ENCODE data around the gene SOX6. TPM values are rescaled to one million over a fixed set of nuclear protein-coding genes. Genes with fewer than 3 reads are reported as not detected.

Gene SOX6
- total and polyA plus RNA-seq, 2 experiments from 2014 or later = 0.03 to 0.66 TPM

DNA sequence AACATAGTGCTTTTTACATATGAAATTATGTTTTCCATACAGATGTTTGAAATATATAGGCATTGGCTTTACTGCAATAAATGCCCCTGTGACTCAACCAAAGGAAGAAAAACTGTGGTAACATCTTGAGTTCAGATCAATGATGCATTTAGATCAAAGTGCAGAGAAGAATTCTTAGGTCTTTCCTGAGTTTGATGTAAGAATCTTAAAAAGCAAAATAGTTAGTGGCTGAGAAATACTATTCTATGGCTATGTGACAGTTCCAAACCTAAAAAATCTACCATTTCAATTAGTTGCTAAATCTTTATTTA, 93.7 kb downstream of the SOX6 start:
- Mint-ChIP-seq H3K4me1 (no peaks in the 10 kb centered on the region), H3K9me3 (no peaks in the 10 kb centered on the region), H3K36me3 (ENCODE audit: low read depth) (no peaks in the 10 kb centered on the region), H3K27me3 (ENCODE audit: insufficient read depth, low read depth, poor library complexity) (no peaks in the 10 kb centered on the region), H3K4me3 (no peak overlapping the region), H3K27ac (no peak overlapping the region)
- no peaks in the 10 kb centered on the region for H4K20me1 ChIP-seq (replicated peaks; ENCODE audit: insufficient read depth)
- DNase-seq (ENCODE audit: low spot score) = no peak
- TF ChIP-seq, protein P1, sequence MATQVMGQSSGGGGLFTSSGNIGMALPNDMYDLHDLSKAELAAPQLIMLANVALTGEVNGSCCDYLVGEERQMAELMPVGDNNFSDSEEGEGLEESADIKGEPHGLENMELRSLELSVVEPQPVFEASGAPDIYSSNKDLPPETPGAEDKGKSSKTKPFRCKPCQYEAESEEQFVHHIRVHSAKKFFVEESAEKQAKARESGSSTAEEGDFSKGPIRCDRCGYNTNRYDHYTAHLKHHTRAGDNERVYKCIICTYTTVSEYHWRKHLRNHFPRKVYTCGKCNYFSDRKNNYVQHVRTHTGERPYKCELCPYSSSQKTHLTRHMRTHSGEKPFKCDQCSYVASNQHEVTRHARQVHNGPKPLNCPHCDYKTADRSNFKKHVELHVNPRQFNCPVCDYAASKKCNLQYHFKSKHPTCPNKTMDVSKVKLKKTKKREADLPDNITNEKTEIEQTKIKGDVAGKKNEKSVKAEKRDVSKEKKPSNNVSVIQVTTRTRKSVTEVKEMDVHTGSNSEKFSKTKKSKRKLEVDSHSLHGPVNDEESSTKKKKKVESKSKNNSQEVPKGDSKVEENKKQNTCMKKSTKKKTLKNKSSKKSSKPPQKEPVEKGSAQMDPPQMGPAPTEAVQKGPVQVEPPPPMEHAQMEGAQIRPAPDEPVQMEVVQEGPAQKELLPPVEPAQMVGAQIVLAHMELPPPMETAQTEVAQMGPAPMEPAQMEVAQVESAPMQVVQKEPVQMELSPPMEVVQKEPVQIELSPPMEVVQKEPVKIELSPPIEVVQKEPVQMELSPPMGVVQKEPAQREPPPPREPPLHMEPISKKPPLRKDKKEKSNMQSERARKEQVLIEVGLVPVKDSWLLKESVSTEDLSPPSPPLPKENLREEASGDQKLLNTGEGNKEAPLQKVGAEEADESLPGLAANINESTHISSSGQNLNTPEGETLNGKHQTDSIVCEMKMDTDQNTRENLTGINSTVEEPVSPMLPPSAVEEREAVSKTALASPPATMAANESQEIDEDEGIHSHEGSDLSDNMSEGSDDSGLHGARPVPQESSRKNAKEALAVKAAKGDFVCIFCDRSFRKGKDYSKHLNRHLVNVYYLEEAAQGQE (IDR thresholded peaks at IDR 0.05; ENCODE audit: unreplicated experiment) = no peak
- TF ChIP-seq ZNF331 (CRISPR knock-in tag; IDR thresholded peaks at IDR 0.05; ENCODE audit: low read depth) = no peak
- TF ChIP-seq, protein P2, sequence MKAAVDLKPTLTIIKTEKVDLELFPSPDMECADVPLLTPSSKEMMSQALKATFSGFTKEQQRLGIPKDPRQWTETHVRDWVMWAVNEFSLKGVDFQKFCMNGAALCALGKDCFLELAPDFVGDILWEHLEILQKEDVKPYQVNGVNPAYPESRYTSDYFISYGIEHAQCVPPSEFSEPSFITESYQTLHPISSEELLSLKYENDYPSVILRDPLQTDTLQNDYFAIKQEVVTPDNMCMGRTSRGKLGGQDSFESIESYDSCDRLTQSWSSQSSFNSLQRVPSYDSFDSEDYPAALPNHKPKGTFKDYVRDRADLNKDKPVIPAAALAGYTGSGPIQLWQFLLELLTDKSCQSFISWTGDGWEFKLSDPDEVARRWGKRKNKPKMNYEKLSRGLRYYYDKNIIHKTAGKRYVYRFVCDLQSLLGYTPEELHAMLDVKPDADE (IDR thresholded peaks at IDR 0.05) = no peak
- TF ChIP-seq CREB1 (CRISPR knock-in tag; IDR thresholded peaks at IDR 0.05; ENCODE audit: low read depth) = no peak
- TF ChIP-seq EZH2 (IDR thresholded peaks at IDR 0.05; ENCODE audit: low read depth, unreplicated experiment) = no peak
- no peak for TF ChIP-seq JUNB (IDR thresholded peaks at IDR 0.05; ENCODE audit: unreplicated experiment)
- TF ChIP-seq CTCF (conservative IDR thresholded peaks at IDR 0.05; ENCODE audit: low read depth in 2 of 2) = no peak
- TF ChIP-seq, protein P3, sequence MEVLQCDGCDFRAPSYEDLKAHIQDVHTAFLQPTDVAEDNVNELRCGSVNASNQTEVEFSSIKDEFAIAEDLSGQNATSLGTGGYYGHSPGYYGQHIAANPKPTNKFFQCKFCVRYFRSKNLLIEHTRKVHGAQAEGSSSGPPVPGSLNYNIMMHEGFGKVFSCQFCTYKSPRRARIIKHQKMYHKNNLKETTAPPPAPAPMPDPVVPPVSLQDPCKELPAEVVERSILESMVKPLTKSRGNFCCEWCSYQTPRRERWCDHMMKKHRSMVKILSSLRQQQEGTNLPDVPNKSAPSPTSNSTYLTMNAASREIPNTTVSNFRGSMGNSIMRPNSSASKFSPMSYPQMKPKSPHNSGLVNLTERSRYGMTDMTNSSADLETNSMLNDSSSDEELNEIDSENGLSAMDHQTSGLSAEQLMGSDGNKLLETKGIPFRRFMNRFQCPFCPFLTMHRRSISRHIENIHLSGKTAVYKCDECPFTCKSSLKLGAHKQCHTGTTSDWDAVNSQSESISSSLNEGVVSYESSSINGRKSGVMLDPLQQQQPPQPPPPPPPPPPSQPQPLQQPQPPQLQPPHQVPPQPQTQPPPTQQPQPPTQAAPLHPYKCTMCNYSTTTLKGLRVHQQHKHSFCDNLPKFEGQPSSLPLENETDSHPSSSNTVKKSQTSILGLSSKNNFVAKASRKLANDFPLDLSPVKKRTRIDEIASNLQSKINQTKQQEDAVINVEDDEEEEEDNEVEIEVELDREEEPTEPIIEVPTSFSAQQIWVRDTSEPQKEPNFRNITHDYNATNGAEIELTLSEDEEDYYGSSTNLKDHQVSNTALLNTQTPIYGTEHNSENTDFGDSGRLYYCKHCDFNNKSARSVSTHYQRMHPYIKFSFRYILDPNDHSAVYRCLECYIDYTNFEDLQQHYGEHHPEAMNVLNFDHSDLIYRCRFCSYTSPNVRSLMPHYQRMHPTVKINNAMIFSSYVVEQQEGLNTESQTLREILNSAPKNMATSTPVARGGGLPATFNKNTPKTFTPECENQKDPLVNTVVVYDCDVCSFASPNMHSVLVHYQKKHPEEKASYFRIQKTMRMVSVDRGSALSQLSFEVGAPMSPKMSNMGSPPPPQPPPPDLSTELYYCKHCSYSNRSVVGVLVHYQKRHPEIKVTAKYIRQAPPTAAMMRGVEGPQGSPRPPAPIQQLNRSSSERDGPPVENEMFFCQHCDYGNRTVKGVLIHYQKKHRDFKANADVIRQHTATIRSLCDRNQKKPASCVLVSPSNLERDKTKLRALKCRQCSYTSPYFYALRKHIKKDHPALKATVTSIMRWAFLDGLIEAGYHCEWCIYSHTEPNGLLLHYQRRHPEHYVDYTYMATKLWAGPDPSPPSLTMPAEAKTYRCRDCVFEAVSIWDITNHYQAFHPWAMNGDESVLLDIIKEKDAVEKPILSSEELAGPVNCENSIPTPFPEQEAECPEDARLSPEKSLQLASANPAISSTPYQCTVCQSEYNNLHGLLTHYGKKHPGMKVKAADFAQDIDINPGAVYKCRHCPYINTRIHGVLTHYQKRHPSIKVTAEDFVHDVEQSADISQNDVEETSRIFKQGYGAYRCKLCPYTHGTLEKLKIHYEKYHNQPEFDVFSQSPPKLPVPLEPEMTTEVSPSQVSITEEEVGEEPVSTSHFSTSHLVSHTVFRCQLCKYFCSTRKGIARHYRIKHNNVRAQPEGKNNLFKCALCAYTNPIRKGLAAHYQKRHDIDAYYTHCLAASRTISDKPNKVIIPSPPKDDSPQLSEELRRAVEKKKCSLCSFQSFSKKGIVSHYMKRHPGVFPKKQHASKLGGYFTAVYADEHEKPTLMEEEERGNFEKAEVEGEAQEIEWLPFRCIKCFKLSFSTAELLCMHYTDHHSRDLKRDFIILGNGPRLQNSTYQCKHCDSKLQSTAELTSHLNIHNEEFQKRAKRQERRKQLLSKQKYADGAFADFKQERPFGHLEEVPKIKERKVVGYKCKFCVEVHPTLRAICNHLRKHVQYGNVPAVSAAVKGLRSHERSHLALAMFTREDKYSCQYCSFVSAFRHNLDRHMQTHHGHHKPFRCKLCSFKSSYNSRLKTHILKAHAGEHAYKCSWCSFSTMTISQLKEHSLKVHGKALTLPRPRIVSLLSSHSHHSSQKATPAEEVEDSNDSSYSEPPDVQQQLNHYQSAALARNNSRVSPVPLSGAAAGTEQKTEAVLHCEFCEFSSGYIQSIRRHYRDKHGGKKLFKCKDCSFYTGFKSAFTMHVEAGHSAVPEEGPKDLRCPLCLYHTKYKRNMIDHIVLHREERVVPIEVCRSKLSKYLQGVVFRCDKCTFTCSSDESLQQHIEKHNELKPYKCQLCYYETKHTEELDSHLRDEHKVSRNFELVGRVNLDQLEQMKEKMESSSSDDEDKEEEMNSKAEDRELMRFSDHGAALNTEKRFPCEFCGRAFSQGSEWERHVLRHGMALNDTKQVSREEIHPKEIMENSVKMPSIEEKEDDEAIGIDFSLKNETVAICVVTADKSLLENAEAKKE (CRISPR knock-in tag; IDR thresholded peaks at IDR 0.05) = no peak
- no peak for TF ChIP-seq ZNF114 (CRISPR knock-in tag; IDR thresholded peaks at IDR 0.05)
- TF ChIP-seq NANOG (IDR thresholded peaks at IDR 0.05; ENCODE audit: borderline replicate concordance) = no peak
- TF ChIP-seq EZH2phosphoT487 (IDR thresholded peaks at IDR 0.05; ENCODE audit: unreplicated experiment) = no peak
- no peak for TF ChIP-seq POLR2AphosphoS5 (IDR thresholded peaks at IDR 0.05; ENCODE audit: low read depth)
- no peak for TF ChIP-seq STAT1 (IDR thresholded peaks at IDR 0.05; ENCODE audit: unreplicated experiment)
- no peaks in the 10 kb centered on the region for H3K9me2 ChIP-seq (ENCODE audit: insufficient read depth)
- no peaks in the 10 kb centered on the region for H3K27me3 ChIP-seq (ENCODE audit: insufficient read depth)
- H3F3A ChIP-seq (replicated peaks; ENCODE audit: low read depth) = no peaks in the 10 kb centered on the region
- no peak overlapping the region for H3K4me2 ChIP-seq
- no peak for ATAC-seq
- no peaks in the 10 kb centered on the region for H3K4me1 ChIP-seq (ENCODE audit: insufficient read depth)
- H3K79me2 ChIP-seq (replicated peaks; ENCODE audit: insufficient read depth) = no peaks in the 10 kb centered on the region
- H2AFZ ChIP-seq = no peak overlapping the region
- no peak overlapping the region for H3K27ac ChIP-seq (ENCODE audit: low read depth)
- no peaks in the 10 kb centered on the region for H3K36me3 ChIP-seq (ENCODE audit: insufficient read depth)
- no peak overlapping the region for H3K4me3 ChIP-seq

All from GM23338 (cell line).